Stimulated activated CD8-positive, alpha-beta memory T cell treated with anti-CD3 and anti-CD28 coated beads, Interleukin-12 subunit alpha, Interleukin-12 subunit beta, amount 100 ng/mL, for 1 hour (primary cell): ENCODE measurements around the gene GNLY.

Source experiments
- DNase-seq: peaks from one replicate; pipeline ENCODE4 v3.0.0-alpha.2; 2020; ENCODE audit warnings: low read depth

GNLY gene

GRCh38 chr2:85728883-85729824 lies 35.0 kb downstream of the GNLY start:
- peak; percentile 54 for DNase-seq

DNA sequence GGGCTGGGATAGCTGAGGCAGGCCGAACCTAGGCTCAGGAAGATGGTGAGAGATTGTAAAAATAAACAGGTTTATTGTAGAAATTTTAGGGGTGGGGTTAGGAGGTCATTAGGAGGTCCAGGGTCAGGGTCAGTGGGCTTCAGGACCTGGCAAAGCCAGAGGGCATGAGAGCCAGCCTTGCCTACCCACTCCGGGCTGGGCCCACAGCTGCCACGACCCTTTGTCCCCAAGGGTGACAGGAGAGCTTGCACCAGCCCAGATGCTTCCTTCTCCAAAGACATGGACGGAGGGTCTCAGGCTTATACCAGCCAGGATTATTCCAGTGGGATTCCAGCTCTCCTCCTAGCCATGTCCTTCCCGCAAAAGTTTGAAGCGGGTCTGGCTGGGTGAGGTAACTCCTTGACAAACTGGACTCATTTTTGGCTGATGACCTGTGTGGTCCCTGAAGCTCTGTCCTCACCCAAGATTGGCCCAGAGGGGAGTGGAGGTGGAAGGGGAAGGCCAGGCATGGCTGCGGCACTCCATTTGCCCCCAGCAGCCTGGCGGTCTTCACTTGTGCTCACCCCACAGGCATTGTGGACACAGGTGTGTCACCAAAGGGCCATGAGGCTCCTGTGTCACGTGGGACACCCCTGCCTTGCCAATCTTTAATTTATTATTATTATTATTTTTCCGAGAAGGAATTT lies 35.8 kb downstream of the GNLY start:
- DNase-seq = no peak

DNA sequence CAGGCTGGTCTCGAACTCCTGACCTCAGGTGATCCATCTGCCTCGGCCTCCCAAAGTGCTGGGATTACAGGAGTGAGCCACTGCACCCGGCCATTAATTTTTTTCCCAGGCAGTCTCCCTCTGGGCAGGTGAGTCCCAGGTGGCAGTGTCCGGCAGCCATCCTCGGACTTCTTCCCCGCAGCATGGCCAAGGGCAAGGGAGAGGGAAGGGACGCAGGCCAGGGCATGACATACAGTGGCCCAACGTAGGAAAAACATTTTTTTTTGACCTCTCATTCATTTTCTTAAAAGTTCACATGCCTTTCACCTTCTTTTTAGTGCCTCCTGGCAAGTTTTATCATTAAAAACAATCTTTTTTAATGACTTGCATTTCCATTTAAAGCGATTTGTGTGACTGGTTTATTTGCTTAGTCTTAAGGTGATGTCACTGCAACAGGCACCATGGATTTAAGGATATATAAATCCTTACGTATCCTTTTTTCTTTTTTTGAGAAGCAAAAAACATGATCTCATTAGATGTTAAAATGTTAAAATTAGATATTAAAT lies 36.6 kb downstream of the GNLY start:
- no peak for DNase-seq

GRCh38 chr2:85731606-85732005 lies 37.4 kb downstream of the GNLY start:
- DNase-seq = no peak

DNA sequence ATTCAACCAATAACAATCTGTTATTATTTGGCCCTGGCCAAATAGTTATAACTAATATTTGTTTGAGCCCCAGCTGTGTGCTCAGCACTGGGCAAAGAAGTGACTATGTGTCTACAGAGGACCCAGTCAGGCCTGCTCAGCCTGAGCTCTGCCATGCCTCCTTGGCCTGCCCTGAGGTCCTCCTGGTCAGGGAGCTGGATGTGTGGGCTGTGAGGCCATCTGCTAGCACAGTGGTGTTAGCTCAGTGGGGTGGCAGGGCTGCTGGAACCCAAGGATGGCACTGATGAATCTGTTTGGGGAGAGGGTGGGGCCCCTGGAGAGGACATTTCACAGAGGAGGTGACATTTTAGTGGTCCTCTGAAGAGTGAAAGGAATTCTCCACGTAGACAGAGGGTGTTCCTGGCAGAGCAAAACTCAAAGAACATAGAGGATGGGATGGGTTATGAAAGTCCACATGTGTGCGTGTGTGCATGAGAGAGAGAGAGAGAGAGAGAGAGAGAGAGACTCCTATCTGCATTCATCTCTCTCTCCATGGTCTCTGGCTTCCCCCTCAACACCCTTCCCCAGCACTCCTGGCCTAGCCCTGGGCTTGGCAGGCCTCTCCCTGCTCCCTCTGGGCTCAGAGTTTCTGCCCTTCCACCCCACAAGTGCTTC lies 38.4 kb downstream of the GNLY start:
- DNase-seq = no peak

DNA sequence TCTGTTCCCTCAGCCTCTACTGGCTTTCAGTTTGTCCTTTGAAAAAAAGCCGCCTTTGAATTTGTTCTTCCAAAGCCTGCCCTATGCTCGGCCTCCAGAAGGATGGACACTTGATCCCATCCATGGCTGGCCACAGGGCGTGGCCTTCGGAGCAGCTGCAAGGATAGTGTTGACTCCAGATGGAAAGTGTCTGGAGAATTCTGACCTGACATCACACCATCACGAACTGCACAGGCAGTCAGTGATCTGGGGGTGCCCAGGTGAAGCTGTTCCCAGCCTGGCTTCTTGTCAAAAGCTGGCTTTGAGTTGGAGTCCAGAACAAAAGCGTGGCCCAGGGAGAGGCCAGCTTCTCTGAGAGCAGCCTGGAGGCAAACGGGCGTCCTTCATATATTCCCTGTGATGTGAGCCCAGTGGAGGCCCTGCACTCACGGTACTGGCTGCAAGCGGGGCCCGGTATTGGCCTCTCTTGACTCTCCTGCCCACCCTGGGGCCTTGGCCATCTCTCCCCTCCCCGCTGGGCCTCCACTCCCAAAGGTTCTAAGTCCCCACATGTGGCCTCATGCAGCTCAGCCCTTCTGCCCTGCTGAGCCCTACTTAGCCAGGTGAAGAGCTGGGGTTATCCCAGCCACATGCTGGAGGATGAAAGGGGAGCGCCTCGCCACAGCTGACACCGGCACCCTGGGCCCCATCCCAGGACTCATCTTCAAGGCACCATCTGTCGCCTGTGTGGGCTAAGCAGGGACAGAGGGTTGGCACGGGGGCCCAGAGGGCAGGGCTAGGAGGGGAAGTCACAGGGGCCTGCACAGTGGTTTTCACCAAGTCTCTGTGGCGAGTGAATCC lies 39.2 kb downstream of the GNLY start:
- DNase-seq = no peak

GRCh38 chr2:85734015-85734414 lies 39.9 kb downstream of the GNLY start:
- DNase-seq = no peak

DNA sequence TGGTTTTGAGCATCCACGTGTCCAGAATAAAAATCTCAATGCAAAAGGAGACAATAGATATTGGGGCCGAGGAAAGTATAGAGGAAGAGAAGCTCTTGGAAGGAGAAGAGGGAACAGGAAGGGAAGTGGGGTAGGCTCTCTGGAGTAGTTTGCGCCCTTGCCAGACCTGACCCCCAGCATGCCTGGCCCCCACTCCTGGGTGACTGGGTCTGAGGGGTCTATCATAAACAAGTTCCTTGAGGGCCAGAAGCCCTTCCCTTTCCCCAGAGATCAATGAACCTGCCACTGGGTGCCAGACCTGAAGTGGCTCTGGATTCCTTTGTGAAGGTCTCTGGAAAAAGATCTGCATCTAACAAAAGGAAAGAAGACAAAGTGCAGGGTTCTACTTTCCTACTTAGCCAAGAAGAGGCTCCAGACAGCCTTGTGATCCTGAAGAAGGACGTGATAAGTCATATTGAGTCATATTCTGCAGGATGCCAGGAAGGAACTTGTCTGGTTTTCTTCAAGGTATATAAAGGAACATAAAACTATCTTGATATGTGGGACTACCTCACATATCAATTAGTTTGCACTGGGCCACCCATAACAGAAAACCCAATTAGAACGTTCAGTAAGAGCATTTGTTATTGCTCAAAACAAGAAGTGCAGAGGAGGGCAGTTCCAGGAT lies 40.9 kb downstream of the GNLY start:
- no peak for DNase-seq

GRCh38 chr2:85735691-85736090 lies 41.5 kb downstream of the GNLY start:
- no peak for DNase-seq

- DNase-seq = no peak
These were observed 42.5 kb downstream of the GNLY start for GRCh38 chr2:85736456-85737355.

DNA sequence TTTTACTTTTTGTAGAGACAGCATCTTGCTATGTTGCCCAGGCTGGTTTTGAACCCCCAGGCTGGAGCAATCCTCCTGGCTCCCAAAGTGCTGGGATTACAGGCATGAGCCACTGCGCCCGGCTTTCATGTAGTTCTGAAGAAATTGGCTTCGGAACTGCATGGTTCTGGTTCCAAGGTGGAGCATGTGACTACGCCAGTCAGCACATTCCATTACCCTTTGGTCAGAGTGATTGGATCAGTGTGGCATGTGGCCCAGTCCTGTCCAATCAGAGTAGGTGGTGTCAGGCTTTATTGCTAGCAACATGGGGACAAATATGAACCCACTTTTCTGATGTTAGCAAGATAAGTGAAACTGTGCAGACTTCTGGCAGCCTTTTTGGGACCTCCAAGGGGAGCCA lies 43.3 kb downstream of the GNLY start:
- no peak for DNase-seq

GRCh38 chr2:85737961-85738360 lies 43.8 kb downstream of the GNLY start:
- DNase-seq = no peak

GRCh38 chr2:85740193-85740592 lies 46.0 kb downstream of the GNLY start:
- no peak for DNase-seq

DNA sequence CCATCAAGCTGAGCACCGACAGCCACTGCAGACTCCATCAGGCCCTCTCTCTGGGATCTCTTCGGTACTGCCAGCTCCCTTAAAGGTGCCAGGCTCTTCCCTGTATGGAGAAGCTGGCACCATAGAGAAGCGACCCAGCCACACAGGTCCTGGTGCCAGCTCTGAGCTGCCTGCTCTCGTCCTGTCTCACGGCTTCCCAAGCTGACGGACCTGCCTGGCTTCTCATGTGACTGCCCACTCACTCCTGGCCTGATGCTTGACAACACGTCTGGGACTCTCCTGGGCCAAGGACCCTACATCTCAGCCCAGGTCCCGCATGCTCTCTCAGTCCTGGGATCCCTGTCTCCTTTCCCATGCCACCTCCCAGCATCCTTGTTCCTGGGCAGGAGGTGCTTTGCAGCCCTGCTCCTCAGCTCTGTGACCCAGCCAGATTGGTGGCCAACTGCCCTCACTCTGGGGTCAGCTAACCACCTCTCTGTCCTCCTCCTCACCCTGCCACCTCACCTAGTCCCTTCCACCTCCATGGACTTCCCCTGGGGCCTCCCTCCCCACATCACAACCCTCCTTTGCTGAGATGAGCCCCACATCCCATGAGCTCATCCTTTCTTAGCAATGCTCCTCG lies 47.2 kb downstream of the GNLY start:
- DNase-seq = no peak

GRCh38 chr2:85741833-85742455 lies 47.8 kb downstream of the GNLY start:
- no peak for DNase-seq

DNA sequence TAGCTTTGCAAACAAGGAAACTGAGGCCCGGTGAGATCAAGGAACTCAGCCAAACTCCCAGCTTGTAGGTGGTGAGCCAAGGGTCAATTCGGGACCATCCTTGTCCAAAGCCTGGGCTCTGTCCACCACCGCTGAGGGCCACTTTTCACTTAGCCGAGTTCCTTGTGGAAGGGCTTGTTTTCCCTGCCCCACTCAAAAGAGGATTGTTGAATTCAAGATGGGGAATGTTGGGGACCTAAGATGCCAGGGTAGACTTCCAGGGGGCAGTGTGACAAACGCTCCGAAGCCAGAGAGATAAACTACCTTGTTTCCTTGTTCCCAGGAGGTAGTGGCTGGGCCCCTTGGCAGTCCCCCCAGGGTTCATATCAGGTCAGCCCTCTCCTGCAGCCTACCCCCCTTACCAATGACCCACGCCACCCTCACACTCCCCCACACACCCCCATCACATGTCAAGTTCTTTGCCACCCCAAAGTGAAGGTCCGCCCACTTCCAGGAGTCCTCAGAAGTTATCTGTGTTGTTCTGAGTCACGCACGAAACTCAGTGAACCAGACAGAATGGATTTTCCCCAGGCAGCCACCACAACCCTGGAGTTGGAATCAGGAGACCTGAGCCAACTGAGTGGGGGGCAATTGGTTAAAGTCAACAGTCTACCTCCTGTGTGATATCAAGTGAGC lies 49.3 kb downstream of the GNLY start:
- DNase-seq = no peak

DNA sequence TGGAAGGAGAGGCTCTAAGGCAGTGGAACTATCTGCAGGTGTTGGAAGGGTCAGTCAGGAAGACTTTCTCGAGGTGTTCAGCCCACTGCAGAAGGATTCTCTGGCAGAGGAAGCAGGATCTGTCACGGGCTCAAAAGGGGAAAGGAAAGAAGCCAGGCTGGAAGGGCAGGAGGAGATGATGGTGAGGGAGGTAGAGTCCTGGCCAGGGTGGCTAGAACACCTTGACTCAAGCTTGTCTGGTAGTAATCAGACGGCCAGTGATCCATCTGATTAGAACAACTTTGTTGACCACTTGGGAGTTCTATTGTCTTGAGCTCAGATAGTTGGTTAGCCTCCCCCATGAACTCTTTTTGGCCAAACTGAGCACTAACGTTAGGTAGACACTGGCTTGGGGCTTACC lies 49.9 kb downstream of the GNLY start:
- DNase-seq = no peak
